Endothelial cell (in vitro differentiated cells): ENCODE results near the gene DPPA4. TPM values are rescaled to one million over a fixed set of nuclear protein-coding genes. Genes with fewer than 3 reads are reported as not detected.

Experiments used
- DNase-seq: peaks from one replicate; pipeline ENCODE4 v3.0.0; 2021; ENCODE audit warnings: low spot score
- H3K27ac Mint-ChIP-seq: one replicate; pipeline ENCODE4 v1.8.0; 2021; ENCODE audit warnings: mixed read lengths, inconsistent platforms; ENCODE audit not compliant: unreplicated experiment
- H3K27me3 Mint-ChIP-seq: one replicate; pipeline ENCODE4 v1.8.0; 2021; ENCODE audit warnings: mild to moderate bottlenecking, moderate library complexity, mixed read lengths, inconsistent platforms; ENCODE audit not compliant: unreplicated experiment
- H3K36me3 Mint-ChIP-seq: one replicate; pipeline ENCODE4 v1.8.0; 2021; ENCODE audit warnings: mild to moderate bottlenecking, low read depth, mixed read lengths, inconsistent platforms; ENCODE audit not compliant: unreplicated experiment
- H3K4me1 Mint-ChIP-seq: one replicate; pipeline ENCODE4 v1.8.0; 2021; ENCODE audit warnings: mild to moderate bottlenecking, mixed read lengths, inconsistent platforms; ENCODE audit not compliant: unreplicated experiment
- H3K4me3 Mint-ChIP-seq: one replicate; pipeline ENCODE4 v1.8.0; 2021; ENCODE audit warnings: mild to moderate bottlenecking, mixed read lengths, inconsistent platforms; ENCODE audit not compliant: unreplicated experiment
- H3K9me3 Mint-ChIP-seq: one replicate; pipeline ENCODE4 v1.8.0; 2021; ENCODE audit warnings: mixed read lengths, inconsistent platforms; ENCODE audit not compliant: unreplicated experiment
- total RNA-seq: library from RNA; stranded (reverse); fragmentation: NEBNext Ultra II Directional; extraction: Animal tissue kit (Norgen Biotek cat#: 25700); gene quantifications from one replicate; pipeline ENCODE4 v1.2.1, GENCODE V29; 2021; ENCODE audit not compliant: unreplicated experiment
- TF ChIP-seq, protein P1 (sequence below): fragments of 200-600 bp; sonication (generic); IDR thresholded peaks from one replicate; pipeline ENCODE4 v1.5.0; 2021; ENCODE audit warnings: antibody characterized with exemption; ENCODE audit not compliant: unreplicated experiment

DPPA4 gene
- total RNA-seq, 1 donor from 2014 or later: 80.5 TPM

DNA sequence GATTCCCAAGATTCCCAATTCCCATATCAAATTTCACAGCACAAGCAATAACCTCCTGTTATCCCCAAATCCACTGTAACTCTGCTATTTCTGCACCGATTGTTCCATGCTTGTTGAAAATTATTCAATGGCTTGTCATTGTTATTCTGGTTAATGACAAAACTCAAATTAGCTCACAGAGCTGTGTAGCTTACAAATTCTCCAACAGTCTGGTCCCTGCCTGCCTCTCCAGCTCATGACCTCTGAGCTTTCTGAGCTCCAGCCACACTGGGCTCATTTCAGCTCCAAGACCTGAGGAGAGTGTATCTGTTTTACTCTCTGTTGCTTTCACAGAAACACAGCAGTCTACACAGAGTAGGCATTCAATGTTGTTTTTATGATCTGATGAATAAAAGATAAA, 24.3 kb downstream of the DPPA4 start:
- no peaks in the 10 kb centered on the region for H3K9me3 Mint-ChIP-seq
- H3K4me3 Mint-ChIP-seq: no peak overlapping the region
- DNase-seq: no peak
- H3K4me1 Mint-ChIP-seq: no peaks in the 10 kb centered on the region
- TF ChIP-seq, protein P1, sequence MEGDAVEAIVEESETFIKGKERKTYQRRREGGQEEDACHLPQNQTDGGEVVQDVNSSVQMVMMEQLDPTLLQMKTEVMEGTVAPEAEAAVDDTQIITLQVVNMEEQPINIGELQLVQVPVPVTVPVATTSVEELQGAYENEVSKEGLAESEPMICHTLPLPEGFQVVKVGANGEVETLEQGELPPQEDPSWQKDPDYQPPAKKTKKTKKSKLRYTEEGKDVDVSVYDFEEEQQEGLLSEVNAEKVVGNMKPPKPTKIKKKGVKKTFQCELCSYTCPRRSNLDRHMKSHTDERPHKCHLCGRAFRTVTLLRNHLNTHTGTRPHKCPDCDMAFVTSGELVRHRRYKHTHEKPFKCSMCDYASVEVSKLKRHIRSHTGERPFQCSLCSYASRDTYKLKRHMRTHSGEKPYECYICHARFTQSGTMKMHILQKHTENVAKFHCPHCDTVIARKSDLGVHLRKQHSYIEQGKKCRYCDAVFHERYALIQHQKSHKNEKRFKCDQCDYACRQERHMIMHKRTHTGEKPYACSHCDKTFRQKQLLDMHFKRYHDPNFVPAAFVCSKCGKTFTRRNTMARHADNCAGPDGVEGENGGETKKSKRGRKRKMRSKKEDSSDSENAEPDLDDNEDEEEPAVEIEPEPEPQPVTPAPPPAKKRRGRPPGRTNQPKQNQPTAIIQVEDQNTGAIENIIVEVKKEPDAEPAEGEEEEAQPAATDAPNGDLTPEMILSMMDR: no peak
- H3K27ac Mint-ChIP-seq: no peak overlapping the region
- no peaks in the 10 kb centered on the region for H3K36me3 Mint-ChIP-seq
- no peaks in the 10 kb centered on the region for H3K27me3 Mint-ChIP-seq

DNA sequence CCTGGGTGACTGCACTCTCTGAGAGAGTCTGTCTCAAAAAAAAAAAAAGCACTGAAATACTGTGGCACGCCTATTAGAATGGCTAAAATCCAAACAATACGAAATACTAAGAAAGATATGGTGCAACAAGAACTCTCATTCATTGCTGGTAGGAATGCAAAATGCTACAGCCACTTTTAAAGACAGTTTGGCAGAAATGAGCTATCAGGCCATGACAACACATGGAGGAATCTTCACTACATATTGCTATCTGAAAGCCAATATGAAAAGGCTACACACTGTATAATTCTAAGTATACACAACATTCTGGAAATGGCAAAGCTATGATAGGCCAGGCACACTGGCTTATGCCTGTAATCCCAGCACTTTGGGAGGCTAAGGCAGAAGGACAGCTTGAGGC, 39.9 kb downstream of the DPPA4 start:
- no peaks in the 10 kb centered on the region for H3K9me3 Mint-ChIP-seq
- H3K27me3 Mint-ChIP-seq: no peaks in the 10 kb centered on the region
- no peak for DNase-seq
- no peaks in the 10 kb centered on the region for H3K36me3 Mint-ChIP-seq
- no peak overlapping the region for H3K4me3 Mint-ChIP-seq
- no peak overlapping the region for H3K27ac Mint-ChIP-seq
- TF ChIP-seq, protein P1: no peak
- H3K4me1 Mint-ChIP-seq: no peaks in the 10 kb centered on the region

- Mint-ChIP-seq H3K27me3 (peaks cover 2% of the 10 kb centered on the region), H3K36me3 (no peaks in the 10 kb centered on the region), H3K9me3 (no peaks in the 10 kb centered on the region), H3K4me3 (no peak overlapping the region), H3K27ac (no peak overlapping the region), H3K4me1 (no peaks in the 10 kb centered on the region)
- TF ChIP-seq, protein P1: no peak
- no peak for DNase-seq
Measured at GRCh38 chr3:109284071-109284470, 53.3 kb downstream of the DPPA4 start.

DNA sequence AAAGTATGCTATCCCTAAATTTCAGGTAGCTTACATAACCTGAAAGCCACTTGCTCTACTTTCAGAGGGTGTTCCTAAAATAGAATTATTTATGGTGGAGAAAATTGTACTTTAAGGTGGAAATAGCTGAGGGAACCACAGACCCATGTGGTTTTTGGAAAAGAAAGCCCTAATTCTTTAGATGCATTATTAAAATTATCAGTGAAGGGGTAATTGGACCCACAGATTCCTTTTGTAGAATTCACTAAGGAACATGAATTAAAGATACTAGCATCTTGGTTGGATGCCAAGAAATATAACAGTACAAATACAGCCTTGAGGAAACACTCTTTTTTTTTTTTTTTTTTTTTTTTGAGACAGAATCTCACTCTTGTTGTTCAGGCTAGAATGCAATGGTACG, 58.8 kb downstream of the DPPA4 start:
- Mint-ChIP-seq H3K4me1 (no peaks in the 10 kb centered on the region), H3K9me3 (no peaks in the 10 kb centered on the region), H3K36me3 (no peaks in the 10 kb centered on the region), H3K27ac (no peak overlapping the region), H3K27me3 (no peaks in the 10 kb centered on the region), H3K4me3 (no peak overlapping the region)
- TF ChIP-seq, protein P1: no peak
- no peak for DNase-seq

DNA sequence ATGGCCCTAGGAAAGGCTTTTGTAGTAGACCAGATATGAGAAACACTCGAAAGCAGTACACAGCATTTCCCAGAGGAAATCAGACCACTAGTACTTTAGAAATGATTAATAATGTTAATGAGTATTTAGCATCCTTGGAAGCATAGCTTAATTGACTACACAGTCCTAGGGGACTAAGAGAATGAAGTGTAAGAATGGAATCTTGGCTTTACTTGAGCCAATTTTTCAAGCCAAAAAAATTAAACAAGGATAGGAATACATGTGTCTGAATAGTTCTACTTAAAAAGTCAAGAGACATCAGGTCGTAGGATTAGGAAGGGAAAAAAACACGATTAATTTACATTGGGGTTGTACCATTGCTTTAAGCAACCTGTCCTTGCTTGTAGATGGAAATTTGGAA, 59.2 kb downstream of the DPPA4 start:
- Mint-ChIP-seq H3K27me3 (no peaks in the 10 kb centered on the region), H3K4me3 (no peak overlapping the region), H3K4me1 (no peaks in the 10 kb centered on the region), H3K27ac (no peak overlapping the region), H3K9me3 (no peaks in the 10 kb centered on the region), H3K36me3 (no peaks in the 10 kb centered on the region)
- no peak for DNase-seq
- TF ChIP-seq, protein P1: no peak

Other genes starting within 250 kb of the DPPA4 start
- 0.10 TPM for gene MORC1, start 219.4 kb downstream of the DPPA4 start, total RNA-seq
- gene C3orf85, start 200.8 kb downstream of the DPPA4 start, total RNA-seq: not detected
- gene DPPA2, start 21.0 kb downstream of the DPPA4 start, total RNA-seq: 0.64 TPM